Activated CD4-positive, alpha-beta memory T cell treated with anti-CD3 and anti-CD28 coated beads for 36 hours (primary cell): ENCODE measurements around the gene SPANXN2. TPM values are rescaled to one million over a fixed set of nuclear protein-coding genes. Genes with fewer than 3 reads are reported as not detected.
"Not testable (repeated sequence)": the region's sequence is repeated elsewhere in the genome, so short reads cannot be mapped to it uniquely, and the experiment has no call there.

Source experiments
- CTCF ChIA-PET: fragments of 350-600 bp; sonication (Branson Sonifier 250); formaldehyde crosslinking; loops from one replicate; lab custom pipeline; 2021; ENCODE audit warnings: antibody characterized with exemption, inconsistent platforms; lab: Charles Lee
- POLR2A ChIA-PET: fragments of 350-600 bp; sonication (Branson Sonifier 250); formaldehyde crosslinking; loops from one replicate; lab custom pipeline; 2021; ENCODE audit warnings: antibody characterized with exemption; lab: Charles Lee
- DNase-seq: peaks from one replicate; pipeline ENCODE4 v3.0.0-alpha.2; 2020
- H3K27ac Mint-ChIP-seq: one replicate; pipeline ENCODE4 v1.8.0; 2021; ENCODE audit warnings: mixed read lengths
- H3K27me3 Mint-ChIP-seq: one replicate; pipeline ENCODE4 v1.8.0; 2021; ENCODE audit warnings: mixed read lengths
- H3K36me3 Mint-ChIP-seq: one replicate; pipeline ENCODE4 v1.8.0; 2021; ENCODE audit warnings: mixed read lengths
- H3K4me1 Mint-ChIP-seq: one replicate; pipeline ENCODE4 v1.8.0; 2021; ENCODE audit warnings: low read depth, mixed read lengths
- H3K4me3 Mint-ChIP-seq: one replicate; pipeline ENCODE4 v1.8.0; 2021; ENCODE audit warnings: mild to moderate bottlenecking, mixed read lengths
- H3K9me3 Mint-ChIP-seq: one replicate; pipeline ENCODE4 v1.8.0; 2021; ENCODE audit warnings: mixed read lengths
- intact Hi-C: fragments of 100-400 bp; cut with micrococcal nuclease; formaldehyde crosslinking; loops from one replicate; pipeline ENCODE4 v1.15.1; 2023
- total RNA-seq, 2 experiments: library from RNA; stranded (reverse); gene quantifications; one replicate each; pipeline ENCODE4 v1.2.3, GENCODE V29; 2021

The SPANXN2 gene, protein sequence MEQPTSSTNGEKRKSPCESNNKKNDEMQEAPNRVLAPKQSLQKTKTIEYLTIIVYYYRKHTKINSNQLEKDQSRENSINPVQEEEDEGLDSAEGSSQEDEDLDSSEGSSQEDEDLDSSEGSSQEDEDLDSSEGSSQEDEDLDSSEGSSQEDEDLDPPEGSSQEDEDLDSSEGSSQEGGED
- total RNA-seq: not detected

DNA sequence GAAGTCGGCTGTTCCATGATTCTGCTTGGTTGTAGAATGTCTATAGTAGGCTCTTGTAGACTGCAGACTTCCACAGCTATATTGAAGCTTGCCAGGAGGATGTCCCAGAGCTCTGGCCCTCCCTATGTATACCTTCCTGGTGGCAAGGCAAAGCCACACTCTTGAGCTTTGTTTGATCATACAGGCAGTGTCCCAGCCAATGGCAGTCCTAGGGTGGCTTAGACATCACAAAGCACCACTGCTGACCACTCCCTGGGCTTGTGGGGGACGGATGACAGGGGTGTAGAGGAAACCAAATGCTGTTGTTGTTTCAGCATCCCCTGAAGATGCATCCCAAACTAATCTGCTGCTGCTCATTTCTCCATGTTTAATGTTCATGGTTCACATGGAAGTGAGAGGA, at the start of gene SPANXN2:
Gene SPANXN2 (minus strand): TSS at position 101 of the 400 bp plus-strand sequence. CDS start 84 bp downstream, at position 17.
- intact Hi-C loops, H3K27me3 Mint-ChIP-seq, H3K9me3 Mint-ChIP-seq, H3K36me3 Mint-ChIP-seq, DNase-seq, H3K4me1 Mint-ChIP-seq, CTCF ChIA-PET, H3K27ac Mint-ChIP-seq, H3K4me3 Mint-ChIP-seq, POLR2A ChIA-PET: not testable (repeated sequence)

- no peaks in the 10 kb centered on the region for H3K4me1 Mint-ChIP-seq
- CTCF ChIA-PET: no interaction called here
- H3K4me3 Mint-ChIP-seq: no peak overlapping the region
- no peak for DNase-seq
- POLR2A ChIA-PET: no interaction called here
- no peak overlapping the region for H3K27ac Mint-ChIP-seq
- peaks cover 5% of the 10 kb centered on the region for H3K9me3 Mint-ChIP-seq
- H3K27me3 Mint-ChIP-seq: no peaks in the 10 kb centered on the region
- intact Hi-C loops: no loop called here
- H3K36me3 Mint-ChIP-seq: no peaks in the 10 kb centered on the region
Observed at GRCh38 chrX:143768976-143769375, 48.4 kb upstream of the SPANXN2 start.

DNA sequence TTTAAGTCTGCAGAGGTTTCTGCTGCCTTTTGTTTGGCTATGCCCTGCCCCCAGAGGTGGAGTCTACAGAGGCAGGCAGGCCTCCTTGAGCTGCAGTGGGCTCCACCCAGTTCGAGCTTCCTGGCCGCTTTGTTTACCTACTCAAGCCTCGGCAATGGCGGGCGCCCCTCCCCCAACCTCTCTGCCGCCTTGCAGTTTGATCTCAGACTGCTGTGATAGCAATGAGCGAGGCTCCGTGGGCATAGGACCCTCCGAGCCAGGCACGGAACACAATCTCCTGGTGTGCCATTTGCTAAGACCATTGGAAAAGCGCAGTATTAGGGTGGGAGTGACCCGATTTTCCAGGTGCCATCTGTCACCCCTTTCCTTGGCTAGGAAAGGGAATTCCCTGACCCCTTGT, 47.2 kb upstream of the SPANXN2 start:
- H3K27ac Mint-ChIP-seq, H3K4me3 Mint-ChIP-seq, H3K9me3 Mint-ChIP-seq, H3K27me3 Mint-ChIP-seq, H3K4me1 Mint-ChIP-seq, POLR2A ChIA-PET, H3K36me3 Mint-ChIP-seq, DNase-seq, intact Hi-C loops, CTCF ChIA-PET: not testable (repeated sequence)

GRCh38 chrX:143757887-143758286, 37.3 kb upstream of the SPANXN2 start:
- no peaks in the 10 kb centered on the region for H3K9me3 Mint-ChIP-seq
- ChIA-PET POLR2A (no interaction called here), CTCF (no interaction called here)
- DNase-seq: no peak
- intact Hi-C loops: no loop called here
- H3K4me3 Mint-ChIP-seq: no peak overlapping the region
- no peaks in the 10 kb centered on the region for H3K27me3 Mint-ChIP-seq
- H3K4me1 Mint-ChIP-seq: no peaks in the 10 kb centered on the region
- no peaks in the 10 kb centered on the region for H3K36me3 Mint-ChIP-seq
- no peak overlapping the region for H3K27ac Mint-ChIP-seq

GRCh38 chrX:143757375-143757774, 36.8 kb upstream of the SPANXN2 start:
- H3K27ac Mint-ChIP-seq: no peak overlapping the region
- H3K4me3 Mint-ChIP-seq: no peak overlapping the region
- POLR2A ChIA-PET: no interaction called here
- no peaks in the 10 kb centered on the region for H3K36me3 Mint-ChIP-seq
- intact Hi-C loops: no loop called here
- CTCF ChIA-PET: no interaction called here
- no peaks in the 10 kb centered on the region for H3K9me3 Mint-ChIP-seq
- no peaks in the 10 kb centered on the region for H3K27me3 Mint-ChIP-seq
- DNase-seq: no peak
- H3K4me1 Mint-ChIP-seq: no peaks in the 10 kb centered on the region

GRCh38 chrX:143754183-143754582, 33.6 kb upstream of the SPANXN2 start:
- intact Hi-C loops: no loop called here
- H3K4me3 Mint-ChIP-seq: no peak overlapping the region
- DNase-seq: no peak
- no peaks in the 10 kb centered on the region for H3K27me3 Mint-ChIP-seq
- no peaks in the 10 kb centered on the region for H3K9me3 Mint-ChIP-seq
- H3K27ac Mint-ChIP-seq: no peak overlapping the region
- no peaks in the 10 kb centered on the region for H3K36me3 Mint-ChIP-seq
- ChIA-PET CTCF (no interaction called here), POLR2A (no interaction called here)
- H3K4me1 Mint-ChIP-seq: no peaks in the 10 kb centered on the region

DNA sequence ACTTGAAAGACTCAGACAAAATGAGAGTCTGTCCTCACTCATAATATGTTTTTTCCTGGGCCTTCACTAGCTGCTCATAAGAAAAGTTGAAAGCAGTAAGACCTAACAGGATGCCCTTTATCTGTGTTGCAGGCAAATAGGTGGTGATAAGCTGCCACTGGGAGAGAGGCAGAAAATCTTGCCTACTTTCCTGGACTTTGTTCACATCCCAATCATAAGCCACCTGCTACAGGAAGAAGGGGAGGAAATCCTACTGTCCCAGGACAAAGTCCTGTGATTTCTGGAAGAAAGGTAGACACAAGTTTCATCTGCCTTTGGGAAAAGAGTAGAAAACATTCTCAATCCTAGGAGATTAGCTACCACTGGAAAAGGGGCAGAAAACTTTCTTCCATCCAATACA, 13.3 kb upstream of the SPANXN2 start:
- no peaks in the 10 kb centered on the region for H3K36me3 Mint-ChIP-seq
- ChIA-PET POLR2A (no interaction called here), CTCF (no interaction called here)
- no peak overlapping the region for H3K27ac Mint-ChIP-seq
- intact Hi-C loops: no loop called here
- H3K4me3 Mint-ChIP-seq: no peak overlapping the region
- no peaks in the 10 kb centered on the region for H3K4me1 Mint-ChIP-seq
- no peaks in the 10 kb centered on the region for H3K27me3 Mint-ChIP-seq
- no peaks in the 10 kb centered on the region for H3K9me3 Mint-ChIP-seq
- no peak for DNase-seq

DNA sequence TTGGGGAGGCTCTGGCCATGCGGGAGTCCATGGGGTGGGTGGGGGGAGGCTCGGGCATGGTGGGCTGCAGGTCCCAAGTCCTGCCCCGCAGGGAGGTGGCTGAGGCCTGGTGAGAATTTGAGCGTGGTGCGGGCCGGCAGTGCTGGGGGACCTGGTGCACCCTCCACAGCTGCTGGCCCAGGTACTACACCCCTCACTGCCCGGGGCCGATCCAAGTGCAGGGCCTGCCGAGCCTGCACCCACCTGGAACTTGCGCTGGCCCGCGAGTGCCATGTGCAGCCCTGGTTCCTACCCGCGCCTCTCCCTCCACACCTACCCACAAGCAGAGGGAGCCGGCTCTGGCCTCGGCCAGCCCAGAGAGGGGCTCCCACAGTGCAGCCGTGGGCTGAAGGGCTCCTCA, 5.7 kb upstream of the SPANXN2 start:
- H3K4me3 Mint-ChIP-seq: no peak overlapping the region
- H3K9me3 Mint-ChIP-seq: no peaks in the 10 kb centered on the region
- no peaks in the 10 kb centered on the region for H3K27me3 Mint-ChIP-seq
- intact Hi-C loops: no loop called here
- H3K36me3 Mint-ChIP-seq: no peaks in the 10 kb centered on the region
- H3K27ac Mint-ChIP-seq: no peak overlapping the region
- POLR2A ChIA-PET: no interaction called here
- H3K4me1 Mint-ChIP-seq: no peaks in the 10 kb centered on the region
- DNase-seq: no peak
- CTCF ChIA-PET: no interaction called here

DNA sequence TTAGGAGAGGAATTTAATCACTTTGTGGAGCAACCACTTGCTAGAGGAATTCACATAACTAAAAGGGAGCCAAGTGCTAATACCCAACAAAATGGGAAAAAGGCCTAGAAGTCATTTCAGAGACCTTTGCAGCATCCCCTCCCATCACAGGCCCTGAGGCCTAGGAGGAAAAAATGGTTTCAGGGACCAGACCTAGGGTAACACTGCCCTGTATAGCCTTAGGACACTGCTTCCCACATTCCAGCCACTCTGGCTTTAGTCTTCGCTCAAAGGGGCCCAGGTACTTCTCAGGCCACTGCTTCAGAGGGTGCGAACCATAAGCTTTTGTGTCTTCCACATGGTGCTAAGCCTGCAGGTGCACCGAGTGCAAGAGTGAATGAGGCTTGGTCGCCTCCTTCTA, 19.1 kb downstream of the SPANXN2 start:
- Mint-ChIP-seq H3K4me3 (no peak overlapping the region), H3K9me3 (peaks cover 5% of the 10 kb centered on the region), H3K27me3 (no peaks in the 10 kb centered on the region), H3K27ac (no peak overlapping the region), H3K4me1 (no peaks in the 10 kb centered on the region), H3K36me3 (no peaks in the 10 kb centered on the region)
- CTCF ChIA-PET: no interaction called here
- POLR2A ChIA-PET: no interaction called here
- intact Hi-C loops: no loop called here
- no peak for DNase-seq

DNA sequence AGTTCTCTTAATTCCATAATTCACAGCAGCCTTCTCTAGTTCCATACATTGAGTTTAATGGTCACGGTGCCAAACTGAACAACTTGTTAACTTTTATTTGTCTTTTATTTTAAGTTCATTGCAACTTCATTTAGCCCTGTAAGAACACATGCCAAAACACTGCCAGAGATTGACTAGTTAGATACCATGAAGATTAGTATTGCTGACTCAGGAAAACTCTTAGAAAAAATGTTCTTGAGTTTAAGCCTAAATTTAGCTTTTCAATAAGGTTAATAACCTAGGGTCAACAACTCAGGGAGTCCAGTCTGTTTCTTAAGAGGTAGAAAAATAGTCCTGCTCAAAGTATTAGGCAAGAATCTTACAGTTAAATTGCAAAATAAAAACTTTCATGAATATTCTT, 25.7 kb downstream of the SPANXN2 start:
- no peak overlapping the region for H3K4me3 Mint-ChIP-seq
- intact Hi-C loops: no loop called here
- CTCF ChIA-PET: no interaction called here
- no peak overlapping the region for H3K27ac Mint-ChIP-seq
- no peak for DNase-seq
- POLR2A ChIA-PET: no interaction called here
- H3K27me3 Mint-ChIP-seq: no peaks in the 10 kb centered on the region
- H3K9me3 Mint-ChIP-seq: no peaks in the 10 kb centered on the region
- H3K4me1 Mint-ChIP-seq: no peaks in the 10 kb centered on the region
- H3K36me3 Mint-ChIP-seq: no peaks in the 10 kb centered on the region

GRCh38 chrX:143683486-143683885, 37.1 kb downstream of the SPANXN2 start:
- Mint-ChIP-seq H3K36me3 (no peaks in the 10 kb centered on the region), H3K4me3 (no peak overlapping the region), H3K27me3 (no peaks in the 10 kb centered on the region), H3K9me3 (peaks cover 6% of the 10 kb centered on the region), H3K4me1 (no peaks in the 10 kb centered on the region), H3K27ac (no peak overlapping the region)
- POLR2A ChIA-PET: no interaction called here
- DNase-seq: no peak
- CTCF ChIA-PET: no interaction called here
- intact Hi-C loops: no loop called here

DNA sequence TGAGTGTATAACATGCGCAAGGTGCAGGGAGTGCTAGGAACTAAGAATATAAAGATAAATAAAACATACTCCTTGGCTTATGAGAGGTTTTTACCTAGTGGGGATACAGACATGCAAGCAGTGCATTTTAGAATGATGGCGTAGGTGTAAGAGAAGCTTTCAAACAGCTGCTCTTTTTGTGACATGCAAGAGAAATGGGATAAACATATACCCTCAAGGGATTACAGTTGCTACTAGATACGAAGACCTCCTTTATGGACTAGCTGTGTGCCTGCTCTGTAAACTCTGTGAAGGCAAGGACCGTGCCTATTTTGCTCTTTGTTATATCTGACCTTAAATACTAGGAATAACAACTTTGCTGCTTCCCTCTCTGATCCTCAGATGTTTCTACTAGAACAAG, 45.6 kb downstream of the SPANXN2 start:
- ChIA-PET POLR2A (no interaction called here), CTCF (no interaction called here)
- Mint-ChIP-seq H3K4me1 (no peaks in the 10 kb centered on the region), H3K9me3 (no peaks in the 10 kb centered on the region), H3K4me3 (no peak overlapping the region), H3K27ac (no peak overlapping the region), H3K36me3 (no peaks in the 10 kb centered on the region), H3K27me3 (no peaks in the 10 kb centered on the region)
- no peak for DNase-seq
- intact Hi-C loops: no loop called here

DNA sequence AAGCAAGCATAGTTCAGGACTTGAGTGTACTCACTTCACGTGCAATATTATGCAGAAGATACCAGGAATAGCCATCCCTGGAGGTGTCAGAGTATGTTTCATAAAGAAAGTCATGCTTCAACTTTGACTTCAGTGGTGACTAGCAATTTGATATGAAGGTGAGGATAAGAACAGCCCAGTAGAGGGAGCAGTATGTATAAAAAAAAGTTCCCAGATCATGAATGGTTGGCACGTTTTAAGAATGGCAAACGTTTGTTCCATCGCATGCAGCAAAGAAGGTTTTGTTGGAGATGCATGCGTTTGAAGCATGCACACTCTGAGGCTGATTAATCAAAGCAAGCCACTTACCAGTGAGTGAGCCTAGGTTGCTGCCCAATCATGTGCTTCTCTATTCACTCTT, 51.2 kb downstream of the SPANXN2 start:
- H3K27me3 Mint-ChIP-seq: no peaks in the 10 kb centered on the region
- no peaks in the 10 kb centered on the region for H3K36me3 Mint-ChIP-seq
- no peak overlapping the region for H3K4me3 Mint-ChIP-seq
- POLR2A ChIA-PET: no interaction called here
- intact Hi-C loops: no loop called here
- no peak for DNase-seq
- CTCF ChIA-PET: no interaction called here
- no peaks in the 10 kb centered on the region for H3K4me1 Mint-ChIP-seq
- H3K9me3 Mint-ChIP-seq: no peaks in the 10 kb centered on the region
- H3K27ac Mint-ChIP-seq: no peak overlapping the region
